Body of pancreas (tissue), 4 donors: ENCODE data around the gene SH3GL1. TPM values are rescaled to one million over a fixed set of nuclear protein-coding genes. Genes with fewer than 3 reads are reported as not detected.

Experiments
- ATAC-seq: fragments of 150-250 bp; one replicate; pipeline ENCODE4 v1.9.1; 2016
- DNase-seq, 4 donors: peaks; one replicate each; pipeline ENCODE4 v3.0.0-alpha.2; 2019
- H3K27ac ChIP-seq, 4 donors: fragments of 200-600 bp; sonication (generic); 1 replicate in 3 of 4; 2 replicates in 1 of 4; pipeline versions ENCODE4 v1.5.1 to v1.6.1; 2016 to 2019; ENCODE audit warnings: mild to moderate bottlenecking in 1 of 4, mixed read lengths in 1 of 4, moderate library complexity in 1 of 4
- H3K27me3 ChIP-seq, 2 donors: fragments of 200-600 bp; sonication (generic); one replicate each; pipeline ENCODE4 v1.6.0; 2016; ENCODE audit warnings: mild to moderate bottlenecking in 1 of 2
- H3K36me3 ChIP-seq, 2 donors: fragments of 200-600 bp; sonication (generic); replicated peaks in 1 of 2; 2 replicates each; pipeline ENCODE4 v1.5.1; 2016; ENCODE audit warnings: low read depth in 2 of 2; ENCODE audit not compliant: insufficient read depth in 1 of 2
- H3K4me1 ChIP-seq: fragments of 200-600 bp; sonication (generic); one replicate; pipeline ENCODE4 v1.6.0; 2016
- H3K4me3 ChIP-seq, 2 donors: fragments of 200-600 bp; sonication (generic); 1 replicate in 1 of 2; 2 replicates in 1 of 2; pipeline ENCODE4 v1.5.1; 2016 to 2019
- H3K9me3 ChIP-seq, 3 donors: fragments of 200-600 bp; sonication (generic); 1 replicate in 2 of 3; 2 replicates in 1 of 3; pipeline ENCODE4 v1.5.1; 2016
- CTCF ChIP-seq, 7 experiments: fragments of 450-650 bp in 4 of 7; fragments of 200-600 bp in 3 of 7; sonication (generic) in 3 of 7; IDR thresholded peaks; one replicate each; pipeline ENCODE4 v1.5.1; 2016 to 2019; ENCODE audit warnings: antibody characterized with exemption in 7 of 7
- POLR2A ChIP-seq, 3 donors: fragments of 450-650 bp; IDR thresholded peaks; one replicate each; pipeline ENCODE4 v1.6.1; 2016; ENCODE audit warnings: antibody characterized with exemption in 3 of 3, mild to moderate bottlenecking in 2 of 3
- WGBS, 2 donors: methylation state at CpG; one replicate each; pipeline ENCODE4 v1.1.5; 2017; 5-methylcytosine and 5-hydroxymethylcytosine counted together
- intact Hi-C: fragments of 100-400 bp; cut with DNase I; formaldehyde crosslinking; loops from one replicate; pipeline ENCODE4 v1.15.1; 2023
- total RNA-seq, 2 donors: library from RNA; depleted of rRNA; stranded (reverse); fragments of >200 nt; gene quantifications; one replicate each; pipeline ENCODE4 v1.1.0, GENCODE V29; 2016

Gene SH3GL1
- total RNA-seq, 2 donors from 2014 or later: 20.4 to 22.6 TPM

GRCh38 chr19:4405977-4406376, 5.6 kb upstream of the SH3GL1 start:
- Histone ChIP-seq H3K9me3 (no peaks in the 10 kb centered on the region), H3K27ac (no peak overlapping the region), H3K4me3 (no peak overlapping the region), H3K27me3 (no peaks in the 10 kb centered on the region), H3K4me1 (peaks cover 18% of the 10 kb centered on the region), H3K36me3 (no peaks in the 10 kb centered on the region)
- intact Hi-C loops: no loop called here
- ATAC-seq (no peak), DNase-seq (no peak)
- no peak for TF ChIP-seq POLR2A (IDR thresholded peaks at IDR 0.05)
- TF ChIP-seq CTCF (IDR thresholded peaks at IDR 0.05): no peak
- 71 to 85% methylated on average over 6 to 8 of the region's 8 CpGs for WGBS, 2 donors

- TF ChIP-seq POLR2A (IDR thresholded peaks at IDR 0.05) (no peak), CTCF (IDR thresholded peaks at IDR 0.05) (no peak)
- ATAC-seq (no peak), DNase-seq (no peak)
- Histone ChIP-seq H3K4me1 (peaks cover 36% of the 10 kb centered on the region), H3K27me3 (no peaks in the 10 kb centered on the region), H3K36me3 (no peaks in the 10 kb centered on the region), H3K9me3 (no peaks in the 10 kb centered on the region), H3K4me3 (peak overlapping the region; percentile 61 to 63), H3K27ac (peak overlapping the region in 3 of 4 donors; percentile 88)
- intact Hi-C loops: no loop called here
- WGBS, 2 donors: 11 to 38% methylated on average over 6 to 32 of the region's 32 CpGs
These were observed 2.8 kb upstream of the SH3GL1 start for GRCh38 chr19:4403005-4403761.

- peak within 1 kb of the TSS; percentile 61 to 63 for H3K4me3 ChIP-seq
- intact Hi-C loops: no loop called here
- WGBS, 2 donors: 0% methylated on average over 11 to 63 of the region's 84 CpGs
- ATAC-seq: peak; percentile 91
- peak within 1 kb of the TSS; percentile 82 to 88 (median 88) for H3K27ac ChIP-seq
- H3K9me3 ChIP-seq: no peaks in the 10 kb centered on the region
- peak; percentile 99 to 100 (median 100) for DNase-seq
- H3K4me1 ChIP-seq: peaks cover 44% of the 10 kb centered on the region
- no peaks in the 10 kb centered on the region for H3K36me3 ChIP-seq
- TF ChIP-seq POLR2A (IDR thresholded peaks at IDR 0.05): peak in 2 of 3 donors; percentile 52 to 54
- TF ChIP-seq CTCF (IDR thresholded peaks at IDR 0.05): peak in 2 of 7 experiments; percentile 7 to 30
- no peaks in the 10 kb centered on the region for H3K27me3 ChIP-seq
These were observed 2.0 kb upstream of the SH3GL1 start, which contains the start of gene CHAF1A for GRCh38 chr19:4402171-4403004. Gene CHAF1A, plus strand, starts transcription at chr19:4402640. Its CDS starts 123 bp downstream, at chr19:4402763.

- intact Hi-C loops: no loop called here
- TF ChIP-seq POLR2A (IDR thresholded peaks at IDR 0.05): no peak
- no peak for TF ChIP-seq CTCF (IDR thresholded peaks at IDR 0.05)
- H3K27me3 ChIP-seq: no peaks in the 10 kb centered on the region
- no peak for ATAC-seq
- peak overlapping the region; percentile 82 to 88 (median 88) for H3K27ac ChIP-seq
- H3K36me3 ChIP-seq: no peaks in the 10 kb centered on the region
- no peak overlapping the region for H3K4me3 ChIP-seq
- WGBS, 2 donors: 0% methylated on average over 8 of the region's 8 CpGs
- peaks cover 50% of the 10 kb centered on the region for H3K4me1 ChIP-seq
- H3K9me3 ChIP-seq: no peaks in the 10 kb centered on the region
- DNase-seq: no peak
These were observed 1.4 kb upstream of the SH3GL1 start for GRCh38 chr19:4401769-4402170.
